GM23248 (cell line): ENCODE data around the gene CADPS2. TPM values are rescaled to one million over a fixed set of nuclear protein-coding genes. Genes with fewer than 3 reads are reported as not detected.

Experiments used
- DNase-seq: peaks from one replicate; pipeline ENCODE4 v3.0.0-alpha.2; 2015
- H2AFZ ChIP-seq: fragments of 200-600 bp; sonication (generic); 2 replicates; pipeline ENCODE4 v1.6.1; 2016; ENCODE audit warnings: antibody characterized with exemption
- H3F3A ChIP-seq: fragments of 200-600 bp; sonication (generic); 2 replicates; pipeline ENCODE4 v1.6.1; 2016; ENCODE audit warnings: mild to moderate bottlenecking, antibody characterized with exemption, mixed run types; ENCODE audit not compliant: insufficient read depth
- H3K27ac ChIP-seq: fragments of 200-600 bp; sonication (generic); 2 replicates; pipeline ENCODE4 v1.5.1; 2016; ENCODE audit warnings: mild to moderate bottlenecking
- H3K27me3 ChIP-seq: fragments of 200-600 bp; sonication (generic); replicated peaks from 2 replicates; pipeline ENCODE4 v1.6.1; 2016; ENCODE audit warnings: mild to moderate bottlenecking; ENCODE audit not compliant: insufficient read depth
- H3K36me3 ChIP-seq: fragments of 200-600 bp; sonication (generic); 2 replicates; pipeline ENCODE4 v1.6.1; 2016; ENCODE audit warnings: low read depth, mild to moderate bottlenecking
- H3K4me1 ChIP-seq: fragments of 200-600 bp; sonication (generic); 2 replicates; pipeline ENCODE4 v1.6.1; 2016; ENCODE audit warnings: mild to moderate bottlenecking; ENCODE audit not compliant: insufficient read depth
- H3K4me2 ChIP-seq: fragments of 200-600 bp; sonication (generic); one replicate; pipeline ENCODE4 v1.6.1; 2016; ENCODE audit warnings: mild to moderate bottlenecking; ENCODE audit not compliant: unreplicated experiment
- H3K4me3 ChIP-seq: fragments of 200-600 bp; sonication (generic); 2 replicates; pipeline ENCODE4 v1.5.1; 2016; ENCODE audit warnings: mild to moderate bottlenecking
- H3K79me2 ChIP-seq: fragments of 200-600 bp; sonication (generic); 2 replicates; pipeline ENCODE4 v1.6.1; 2016; ENCODE audit warnings: mild to moderate bottlenecking; ENCODE audit not compliant: insufficient read depth
- H3K9ac ChIP-seq: fragments of 200-600 bp; sonication (generic); 2 replicates; pipeline ENCODE4 v1.6.1; 2016; ENCODE audit warnings: mild to moderate bottlenecking
- H3K9me2 ChIP-seq: fragments of 200-600 bp; sonication (generic); 2 replicates; pipeline ENCODE4 v1.6.1; 2016; ENCODE audit warnings: mixed run types, mild to moderate bottlenecking, moderate library complexity; ENCODE audit not compliant: insufficient read depth
- H3K9me3 ChIP-seq: fragments of 200-600 bp; sonication (generic); one replicate; pipeline ENCODE4 v1.6.1; 2017; ENCODE audit warnings: low read depth
- H4K20me1 ChIP-seq: fragments of 200-600 bp; sonication (generic); 2 replicates; pipeline ENCODE4 v1.6.0; 2016; ENCODE audit not compliant: insufficient read depth
- EZH2 ChIP-seq: fragments of 200-600 bp; sonication (generic); IDR thresholded peaks from 2 replicates; pipeline ENCODE4 v1.6.1; 2018; ENCODE audit warnings: antibody characterized with exemption, mild to moderate bottlenecking; ENCODE audit not compliant: insufficient read depth, poor library complexity, severe bottlenecking
- EZH2phosphoT487 ChIP-seq: fragments of 200-600 bp; sonication (generic); IDR thresholded peaks from 2 replicates; pipeline ENCODE4 v1.6.1; 2018; ENCODE audit warnings: antibody characterized with exemption, moderate library complexity, mild to moderate bottlenecking, low read depth; ENCODE audit not compliant: insufficient read depth
- WGBS, 2 experiments: methylation state at CpG; one replicate each; pipeline ENCODE4 v1.1.6; 2015 to 2017; ENCODE audit warnings: low lambda C conversion rate in 2 of 2, low coverage in 1 of 2; ENCODE audit errors: missing lambda C conversion rate in 2 of 2; 5-methylcytosine and 5-hydroxymethylcytosine counted together
- in situ Hi-C: fragments of 300-500 bp; cut with MboI; formaldehyde crosslinking; loops from 2 replicates; pipeline ENCODE4 v1.15.0; 2020
- polyA plus RNA-seq: library from polyadenylated mRNA; unstranded; fragments of >200 nt; fragmentation: Nextera tagmentation; extraction: Ambion mirVana; gene quantifications from 2 replicates; pipeline ENCODE4 v1.2.1, GENCODE V29; 2016
- total RNA-seq: library from RNA; depleted of rRNA; stranded (reverse); fragments of >200 nt; shearing (Covaris generic); gene quantifications from 2 replicates; pipeline ENCODE4 v1.2.3, GENCODE V29; 2014

The CADPS2 gene
- total and polyA plus RNA-seq, 2 experiments from 2014 or later = 0.06 to 0.43 TPM

- in situ Hi-C loops = no loop called here
- 74% methylated on average over 1 of the region's 1 CpG for WGBS, 2 experiments
- TF ChIP-seq EZH2 (no peak), EZH2phosphoT487 (no peak)
Observed at GRCh38 chr7:122803851-122804250, 82.4 kb downstream of the CADPS2 start.

GRCh38 chr7:122803323-122803722 is 82.9 kb downstream of the CADPS2 start:
- no peaks in the 10 kb centered on the region for H4K20me1 ChIP-seq
- in situ Hi-C loops = no loop called here
- H3K36me3 ChIP-seq = no peaks in the 10 kb centered on the region
- peak; percentile 0 for DNase-seq
- no peak overlapping the region for H3K4me2 ChIP-seq
- H3F3A ChIP-seq = no peaks in the 10 kb centered on the region
- H3K9ac ChIP-seq = no peak overlapping the region
- H3K27me3 ChIP-seq = no peaks in the 10 kb centered on the region
- no peaks in the 10 kb centered on the region for H3K79me2 ChIP-seq
- no peaks in the 10 kb centered on the region for H3K4me1 ChIP-seq
- no peak overlapping the region for H3K4me3 ChIP-seq
- H2AFZ ChIP-seq = no peak overlapping the region
- no peaks in the 10 kb centered on the region for H3K9me2 ChIP-seq
- H3K27ac ChIP-seq = no peak overlapping the region
- no peak for TF ChIP-seq EZH2
- no peak for TF ChIP-seq EZH2phosphoT487
- WGBS, 2 experiments = 4 to 6% methylated on average over 2 of the region's 2 CpGs
- no peaks in the 10 kb centered on the region for H3K9me3 ChIP-seq

More at GRCh38 chr7:122803851-122804250, 82.4 kb downstream of the CADPS2 start:
- Histone ChIP-seq H3K4me1 (no peaks in the 10 kb centered on the region), H2AFZ (no peak overlapping the region), H4K20me1 (no peaks in the 10 kb centered on the region), H3K27me3 (no peaks in the 10 kb centered on the region), H3K4me3 (no peak overlapping the region), H3K9me3 (no peaks in the 10 kb centered on the region), H3K9me2 (no peaks in the 10 kb centered on the region), H3K36me3 (no peaks in the 10 kb centered on the region), H3K9ac (no peak overlapping the region), H3F3A (no peaks in the 10 kb centered on the region), H3K4me2 (no peak overlapping the region), H3K27ac (no peak overlapping the region), H3K79me2 (no peaks in the 10 kb centered on the region)
- DNase-seq = no peak

GRCh38 chr7:122802301-122802751 is 83.9 kb downstream of the CADPS2 start:
- WGBS, 2 experiments = 26 to 35% methylated on average over 6 of the region's 6 CpGs
- no peaks in the 10 kb centered on the region for H4K20me1 ChIP-seq
- H3K36me3 ChIP-seq = no peaks in the 10 kb centered on the region
- H2AFZ ChIP-seq = no peak overlapping the region
- H3K27ac ChIP-seq = no peak overlapping the region
- no peaks in the 10 kb centered on the region for H3K79me2 ChIP-seq
- TF ChIP-seq EZH2 (no peak), EZH2phosphoT487 (no peak)
- DNase-seq = no peak
- in situ Hi-C loops = no loop called here
- no peak overlapping the region for H3K9ac ChIP-seq
- H3K4me1 ChIP-seq = no peaks in the 10 kb centered on the region
- no peak overlapping the region for H3K4me3 ChIP-seq
- H3K9me2 ChIP-seq = no peaks in the 10 kb centered on the region
- H3K27me3 ChIP-seq = no peaks in the 10 kb centered on the region
- H3K9me3 ChIP-seq = no peaks in the 10 kb centered on the region
- no peaks in the 10 kb centered on the region for H3F3A ChIP-seq
- no peak overlapping the region for H3K4me2 ChIP-seq

DNA sequence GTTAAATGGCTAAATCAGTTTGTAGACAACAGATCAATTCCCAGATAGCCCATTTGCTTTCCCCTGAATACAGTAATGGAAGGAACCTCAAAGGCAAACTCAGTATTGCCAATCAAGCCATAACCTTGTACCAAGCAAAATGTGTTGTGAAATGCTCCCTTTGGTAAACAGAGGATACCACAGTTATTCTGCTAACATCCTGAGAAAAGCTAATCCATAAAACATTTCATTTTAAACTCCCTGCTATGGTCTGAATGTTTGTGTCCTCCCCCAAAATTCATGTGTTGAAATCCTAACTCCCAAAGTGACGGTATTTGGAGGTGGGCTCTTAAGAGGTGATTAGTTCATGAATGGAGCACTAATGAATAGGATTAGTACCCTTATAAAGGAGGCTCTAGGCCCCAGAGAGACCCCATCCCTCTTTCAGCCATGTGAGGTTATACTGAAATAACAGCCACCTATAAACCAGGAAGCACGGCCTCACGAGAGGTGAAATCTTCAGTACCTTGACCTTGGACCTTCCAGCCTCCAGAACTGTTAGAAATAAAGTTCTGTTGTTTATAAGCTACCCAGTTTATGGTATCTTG is 94.2 kb downstream of the CADPS2 start:
- no peaks in the 10 kb centered on the region for H3K9me3 ChIP-seq
- no peaks in the 10 kb centered on the region for H3K36me3 ChIP-seq
- no peaks in the 10 kb centered on the region for H3K79me2 ChIP-seq
- no peak overlapping the region for H3K27ac ChIP-seq
- no peak overlapping the region for H2AFZ ChIP-seq
- in situ Hi-C loops = no loop called here
- no peak overlapping the region for H3K4me3 ChIP-seq
- 59 to 63% methylated on average over 3 of the region's 3 CpGs for WGBS, 2 experiments
- no peaks in the 10 kb centered on the region for H4K20me1 ChIP-seq
- DNase-seq = no peak
- H3K4me1 ChIP-seq = no peaks in the 10 kb centered on the region
- no peak overlapping the region for H3K9ac ChIP-seq
- H3K9me2 ChIP-seq = no peaks in the 10 kb centered on the region
- H3K4me2 ChIP-seq = no peak overlapping the region
- no peaks in the 10 kb centered on the region for H3F3A ChIP-seq
- no peaks in the 10 kb centered on the region for H3K27me3 ChIP-seq
- TF ChIP-seq EZH2 (no peak), EZH2phosphoT487 (no peak)
